HEK293 (cell line): ENCODE measurements around the gene SYDE2.

Experiments
- CTCF ChIA-PET: fragments of 350-600 bp; formaldehyde crosslinking; extraction: SDS; loops from one replicate; lab custom pipeline; 2021; ENCODE audit warnings: antibody characterized with exemption; lab: Yijun Ruan, JAX
- POLR2A ChIA-PET: fragments of 300-600 bp; formaldehyde crosslinking; extraction: SDS; loops from one replicate; lab custom pipeline; 2020; ENCODE audit warnings: antibody characterized with exemption, inconsistent platforms; lab: Yijun Ruan, JAX
- H3K27ac ChIP-seq: fragments of 200-500 bp; sonication (Bioruptor generic); 2 replicates; pipeline ENCODE4 v1.5.1; 2014; ENCODE audit warnings: low read depth, low read length, control low read depth, inconsistent platforms; ENCODE audit errors: extremely low read depth
- H3K36me3 ChIP-seq, 2 experiments: fragments of 200-500 bp in 1 of 2; sonication (Bioruptor generic) in 1 of 2; 1 replicate in 1 of 2; 2 replicates in 1 of 2; pipeline ENCODE4 v1.5.1; 2014 to 2017; ENCODE audit warnings: inconsistent platforms in 2 of 2, low read length in 2 of 2; ENCODE audit not compliant: control insufficient read depth in 2 of 2, insufficient read depth in 1 of 2
- H3K4me1 ChIP-seq: fragments of 200-500 bp; sonication (Bioruptor generic); 2 replicates; pipeline ENCODE4 v1.5.1; 2014; ENCODE audit warnings: mild to moderate bottlenecking, low read length, inconsistent platforms; ENCODE audit not compliant: control insufficient read depth, insufficient read depth
- H3K4me3 ChIP-seq: 2 replicates; pipeline ENCODE4 v1.5.1; 2011; ENCODE audit warnings: low read depth, mild to moderate bottlenecking, control low read depth, low read length, moderate library complexity
- H3K9me3 ChIP-seq: fragments of 200-500 bp; sonication (Bioruptor generic); 2 replicates; pipeline ENCODE4 v1.5.1; 2014; ENCODE audit warnings: low read depth, low read length, inconsistent platforms; ENCODE audit not compliant: control insufficient read depth, insufficient read depth
- GLIS2 ChIP-seq: fragments of 450-650 bp; formaldehyde crosslinking; IDR thresholded peaks from 2 replicates; pipeline ENCODE4 v1.5.1; 2016; ENCODE audit warnings: missing biosample characterization, missing genetic modification characterization
- HOXD13 ChIP-seq: sonication (generic); formaldehyde crosslinking; IDR thresholded peaks from 2 replicates; pipeline ENCODE4 v1.8.0; 2022; ENCODE audit warnings: missing genetic modification reagents, borderline replicate concordance
- ZEB2 ChIP-seq: fragments of 450-650 bp; formaldehyde crosslinking; IDR thresholded peaks from 2 replicates; pipeline ENCODE4 v1.5.1; 2016; ENCODE audit warnings: missing biosample characterization, missing genetic modification characterization
- ZNF132 ChIP-seq: fragments of 450-650 bp; formaldehyde crosslinking; IDR thresholded peaks from 2 replicates; pipeline ENCODE4 v1.5.1; 2017; ENCODE audit warnings: missing biosample characterization, missing genetic modification characterization, borderline replicate concordance
- ZNF138 ChIP-seq: fragments of 450-650 bp; formaldehyde crosslinking; IDR thresholded peaks from 2 replicates; pipeline ENCODE4 v1.5.1; 2016; ENCODE audit warnings: missing biosample characterization, missing genetic modification characterization, borderline replicate concordance
- ZNF157 ChIP-seq: fragments of 450-650 bp; formaldehyde crosslinking; IDR thresholded peaks from 2 replicates; pipeline ENCODE4 v1.5.1; 2016; ENCODE audit warnings: missing biosample characterization, missing genetic modification characterization
- ZNF2 ChIP-seq: fragments of 450-650 bp; formaldehyde crosslinking; IDR thresholded peaks from 2 replicates; pipeline ENCODE4 v1.5.1; 2016; ENCODE audit warnings: missing biosample characterization, missing genetic modification characterization
- ZNF202 ChIP-seq: fragments of 450-650 bp; formaldehyde crosslinking; IDR thresholded peaks from 2 replicates; pipeline ENCODE4 v1.5.1; 2016; ENCODE audit warnings: missing biosample characterization, missing genetic modification characterization, borderline replicate concordance
- ZNF248 ChIP-seq: fragments of 450-650 bp; formaldehyde crosslinking; IDR thresholded peaks from 2 replicates; pipeline ENCODE4 v1.5.1; 2017; ENCODE audit warnings: missing biosample characterization, missing genetic modification characterization
- ZNF341 ChIP-seq: fragments of 450-650 bp; formaldehyde crosslinking; IDR thresholded peaks from 2 replicates; pipeline ENCODE4; 2016; ENCODE audit warnings: low read depth, missing biosample characterization, missing genetic modification characterization
- ZNF426 ChIP-seq: fragments of 450-650 bp; formaldehyde crosslinking; IDR thresholded peaks from 2 replicates; pipeline ENCODE4 v1.5.1; 2017; ENCODE audit warnings: missing biosample characterization, missing genetic modification characterization, mild to moderate bottlenecking, inconsistent platforms, moderate library complexity
- ZNF529 ChIP-seq: fragments of 450-650 bp; formaldehyde crosslinking; IDR thresholded peaks from 2 replicates; pipeline ENCODE4 v1.5.1; 2017; ENCODE audit warnings: missing genetic modification characterization, missing biosample characterization; ENCODE audit not compliant: insufficient replicate concordance
- ZNF549 ChIP-seq: fragments of 450-650 bp; IDR thresholded peaks from 2 replicates; pipeline ENCODE4 v1.5.1; 2018; ENCODE audit warnings: missing biosample characterization, missing genetic modification characterization, mild to moderate bottlenecking, inconsistent platforms, moderate library complexity
- ZNF560 ChIP-seq: fragments of 450-650 bp; formaldehyde crosslinking; IDR thresholded peaks from 2 replicates; pipeline ENCODE4 v1.5.1; 2017; ENCODE audit warnings: missing biosample characterization, missing genetic modification characterization, borderline replicate concordance
- ZNF830 ChIP-seq: fragments of 450-650 bp; IDR thresholded peaks from 2 replicates; pipeline ENCODE4 v1.5.0; 2018; ENCODE audit warnings: missing biosample characterization, missing genetic modification characterization, low read depth, mild to moderate bottlenecking, moderate library complexity
- TF ChIP-seq, protein P1 (sequence below): fragments of 450-650 bp; formaldehyde crosslinking; IDR thresholded peaks from 2 replicates; pipeline ENCODE4 v1.5.1; 2016; ENCODE audit warnings: missing biosample characterization, missing genetic modification characterization
- TF ChIP-seq, protein P2 (sequence below): fragments of 450-650 bp; IDR thresholded peaks from 2 replicates; pipeline ENCODE4 v1.5.1; 2018; ENCODE audit warnings: missing biosample characterization, missing genetic modification characterization
- TF ChIP-seq, protein P3 (sequence below): fragments of 450-650 bp; formaldehyde crosslinking; IDR thresholded peaks from 2 replicates; pipeline ENCODE4 v1.5.1; 2016; ENCODE audit warnings: missing biosample characterization, missing genetic modification characterization

SYDE2 gene

DNA sequence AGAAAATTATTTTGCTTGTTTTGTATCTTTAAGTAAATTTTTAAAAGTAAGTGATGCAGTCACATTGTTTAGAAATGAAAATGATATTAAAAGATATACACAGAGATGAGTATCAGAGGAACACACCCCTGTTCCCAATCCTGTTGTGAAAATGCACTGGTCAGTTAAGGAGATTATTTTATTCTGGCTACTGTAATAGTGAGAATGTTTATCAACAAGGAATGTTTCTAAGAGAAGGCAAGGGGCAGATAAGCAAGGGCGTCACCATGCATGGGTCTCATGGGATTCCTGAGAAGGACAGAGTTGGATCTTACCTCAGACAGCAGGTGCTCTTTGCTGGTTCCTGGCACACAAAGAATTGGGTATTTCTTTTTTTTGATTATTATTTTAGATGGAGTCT, 36.8 kb upstream of the SYDE2 start:
- ChIA-PET CTCF (no interaction called here), POLR2A (no interaction called here)
- H3K4me3 ChIP-seq, result no peak overlapping the region
- no peak overlapping the region for H3K27ac ChIP-seq
- TF ChIP-seq ZNF202 (tag by site-specific recombination) (no peak), GLIS2 (no peak), ZNF426 (tag by site-specific recombination) (no peak), ZNF2 (tag by site-specific recombination) (no peak), ZNF341 (tag by site-specific recombination) (no peak), ZNF529 (tag by site-specific recombination) (no peak), ZEB2 (no peak), ZNF560 (tag by site-specific recombination) (no peak), ZNF549 (no peak), ZNF138 (tag by site-specific recombination) (no peak), ZNF248 (no peak), ZNF132 (tag by site-specific recombination) (no peak), ZNF830 (tag by site-specific recombination) (no peak), ZNF157 (tag by site-specific recombination) (no peak)
- TF ChIP-seq, protein P1, sequence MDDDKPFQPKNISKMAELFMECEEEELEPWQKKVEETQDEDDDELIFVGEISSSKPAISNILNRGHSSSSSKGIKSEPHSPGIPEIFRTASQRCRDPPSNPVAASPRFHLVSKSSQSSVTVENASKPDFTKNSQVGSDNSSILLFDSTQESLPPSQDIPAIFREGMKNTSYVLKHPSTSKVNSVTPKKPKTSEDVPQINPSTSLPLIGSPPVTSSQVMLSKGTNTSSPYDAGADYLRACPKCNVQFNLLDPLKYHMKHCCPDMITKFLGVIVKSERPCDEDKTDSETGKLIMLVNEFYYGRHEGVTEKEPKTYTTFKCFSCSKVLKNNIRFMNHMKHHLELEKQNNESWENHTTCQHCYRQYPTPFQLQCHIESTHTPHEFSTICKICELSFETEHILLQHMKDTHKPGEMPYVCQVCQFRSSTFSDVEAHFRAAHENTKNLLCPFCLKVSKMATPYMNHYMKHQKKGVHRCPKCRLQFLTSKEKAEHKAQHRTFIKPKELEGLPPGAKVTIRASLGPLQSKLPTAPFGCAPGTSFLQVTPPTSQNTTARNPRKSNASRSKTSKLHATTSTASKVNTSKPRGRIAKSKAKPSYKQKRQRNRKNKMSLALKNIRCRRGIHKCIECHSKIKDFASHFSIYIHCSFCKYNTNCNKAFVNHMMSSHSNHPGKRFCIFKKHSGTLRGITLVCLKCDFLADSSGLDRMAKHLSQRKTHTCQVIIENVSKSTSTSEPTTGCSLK (tag by site-specific recombination), result no peak
- TF ChIP-seq, protein P2, sequence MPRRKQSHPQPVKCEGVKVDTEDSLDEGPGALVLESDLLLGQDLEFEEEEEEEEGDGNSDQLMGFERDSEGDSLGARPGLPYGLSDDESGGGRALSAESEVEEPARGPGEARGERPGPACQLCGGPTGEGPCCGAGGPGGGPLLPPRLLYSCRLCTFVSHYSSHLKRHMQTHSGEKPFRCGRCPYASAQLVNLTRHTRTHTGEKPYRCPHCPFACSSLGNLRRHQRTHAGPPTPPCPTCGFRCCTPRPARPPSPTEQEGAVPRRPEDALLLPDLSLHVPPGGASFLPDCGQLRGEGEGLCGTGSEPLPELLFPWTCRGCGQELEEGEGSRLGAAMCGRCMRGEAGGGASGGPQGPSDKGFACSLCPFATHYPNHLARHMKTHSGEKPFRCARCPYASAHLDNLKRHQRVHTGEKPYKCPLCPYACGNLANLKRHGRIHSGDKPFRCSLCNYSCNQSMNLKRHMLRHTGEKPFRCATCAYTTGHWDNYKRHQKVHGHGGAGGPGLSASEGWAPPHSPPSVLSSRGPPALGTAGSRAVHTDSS (tag by site-specific recombination), result no peak
- TF ChIP-seq, protein P3, sequence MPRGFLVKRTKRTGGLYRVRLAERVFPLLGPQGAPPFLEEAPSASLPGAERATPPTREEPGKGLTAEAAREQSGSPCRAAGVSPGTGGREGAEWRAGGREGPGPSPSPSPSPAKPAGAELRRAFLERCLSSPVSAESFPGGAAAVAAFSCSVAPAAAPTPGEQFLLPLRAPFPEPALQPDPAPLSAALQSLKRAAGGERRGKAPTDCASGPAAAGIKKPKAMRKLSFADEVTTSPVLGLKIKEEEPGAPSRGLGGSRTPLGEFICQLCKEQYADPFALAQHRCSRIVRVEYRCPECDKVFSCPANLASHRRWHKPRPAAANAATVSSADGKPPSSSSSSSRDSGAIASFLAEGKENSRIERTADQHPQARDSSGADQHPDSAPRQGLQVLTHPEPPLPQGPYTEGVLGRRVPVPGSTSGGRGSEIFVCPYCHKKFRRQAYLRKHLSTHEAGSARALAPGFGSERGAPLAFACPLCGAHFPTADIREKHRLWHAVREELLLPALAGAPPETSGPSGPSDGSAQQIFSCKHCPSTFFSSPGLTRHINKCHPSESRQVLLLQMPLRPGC (tag by site-specific recombination), result no peak
- TF ChIP-seq, all 188 proteins: peak for 0
- H3K9me3 ChIP-seq, result no peaks in the 10 kb centered on the region
- H3K4me1 ChIP-seq, result no peaks in the 10 kb centered on the region
- no peaks in the 10 kb centered on the region for H3K36me3 ChIP-seq

- no peaks in the 10 kb centered on the region for H3K36me3 ChIP-seq
Observed at GRCh38 chr1:85230305-85230977, 29.6 kb upstream of the SYDE2 start.

More at GRCh38 chr1:85230305-85230977, 29.6 kb upstream of the SYDE2 start:
- ChIA-PET CTCF (interaction anchor here (0.6 to 4.6 kb wide), 10 partner anchors 10 to 286 kb away, joined by 3 to 18 read pairs (median 4); no protein-coding TSS in a partner anchor), POLR2A (no interaction called here)
- Histone ChIP-seq H3K27ac (no peak overlapping the region), H3K9me3 (no peaks in the 10 kb centered on the region), H3K4me3 (no peak overlapping the region), H3K4me1 (peaks cover 4% of the 10 kb centered on the region)
- no peak for TF ChIP-seq HOXD13 (CRISPR knock-in tag)
